Parathyroid adenoma (tissue), 2 donors: ENCODE measurements around the gene SOX5.

Source experiments
- H2AFZ ChIP-seq: fragments of 300-600 bp; sonication (generic); one replicate; pipeline ENCODE4 v1.7.0; 2017; ENCODE audit warnings: antibody characterized with exemption, mild to moderate bottlenecking
- H3K27ac ChIP-seq: fragments of 300-600 bp; sonication (generic); one replicate; pipeline ENCODE4 v1.7.0; 2017
- H3K27me3 ChIP-seq: fragments of 300-600 bp; sonication (generic); one replicate; pipeline ENCODE4 v1.7.0; 2017; ENCODE audit warnings: low read length; ENCODE audit not compliant: control insufficient read depth, insufficient read depth
- H3K36me3 ChIP-seq: fragments of 300-600 bp; sonication (generic); one replicate; pipeline ENCODE4 v1.7.0; 2017; ENCODE audit warnings: low read length; ENCODE audit not compliant: control insufficient read depth, insufficient read depth
- H3K4me1 ChIP-seq: fragments of 300-600 bp; sonication (generic); one replicate; pipeline ENCODE4 v1.7.0; 2017; ENCODE audit warnings: control low read depth
- H3K4me2 ChIP-seq: fragments of 300-600 bp; sonication (generic); one replicate; pipeline ENCODE4 v1.7.0; 2017; ENCODE audit warnings: low read length
- H3K4me3 ChIP-seq: fragments of 300-600 bp; sonication (generic); one replicate; pipeline ENCODE4 v1.7.0; 2017; ENCODE audit warnings: low read depth, low read length
- H3K79me2 ChIP-seq: fragments of 300-600 bp; sonication (generic); one replicate; pipeline ENCODE4 v1.7.0; 2017; ENCODE audit warnings: control low read depth
- H3K9ac ChIP-seq: fragments of 300-600 bp; sonication (generic); one replicate; pipeline ENCODE4 v1.7.0; 2017; ENCODE audit warnings: mild to moderate bottlenecking
- H3K9me3 ChIP-seq: fragments of 300-600 bp; sonication (generic); one replicate; pipeline ENCODE4 v1.7.0; 2017; ENCODE audit warnings: low read length; ENCODE audit not compliant: control insufficient read depth
- CTCF ChIP-seq: fragments of 300-600 bp; sonication (generic); IDR thresholded peaks from one replicate; pipeline ENCODE4 v1.7.0; 2017; ENCODE audit warnings: antibody characterized with exemption, mild to moderate bottlenecking
- donor health status: primary hyperparathyroidism.

Gene SOX5

DNA sequence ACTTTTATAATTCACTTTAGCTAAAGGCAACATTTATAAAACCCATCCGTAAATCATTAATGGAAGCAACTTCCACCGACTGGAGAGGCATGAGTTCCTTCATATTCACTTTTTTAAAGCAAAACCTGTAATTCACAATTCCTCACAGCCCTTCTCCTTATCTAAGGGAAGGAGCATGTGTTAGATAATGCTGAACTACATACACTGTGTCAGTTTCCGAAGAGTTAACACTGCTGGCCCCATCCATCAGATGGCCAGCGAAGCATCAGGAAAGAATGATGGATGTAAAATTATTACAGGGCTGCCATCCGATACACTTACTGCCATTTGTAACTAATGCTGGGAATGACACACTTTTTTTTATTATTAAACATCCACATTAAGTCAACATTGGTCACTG lies 392.8 kb downstream of the SOX5 start:
- no peaks in the 10 kb centered on the region for H3K79me2 ChIP-seq
- no peak overlapping the region for H3K4me3 ChIP-seq
- H3K36me3 ChIP-seq = no peaks in the 10 kb centered on the region
- H3K27me3 ChIP-seq = no peaks in the 10 kb centered on the region
- H3K4me1 ChIP-seq = no peaks in the 10 kb centered on the region
- no peak for TF ChIP-seq CTCF
- no peak overlapping the region for H3K4me2 ChIP-seq
- H3K9ac ChIP-seq = no peak overlapping the region
- no peaks in the 10 kb centered on the region for H3K9me3 ChIP-seq
- H3K27ac ChIP-seq = no peak overlapping the region
- no peak overlapping the region for H2AFZ ChIP-seq

GRCh38 chr12:23555825-23556207 lies 393.7 kb downstream of the SOX5 start:
- no peaks in the 10 kb centered on the region for H3K9me3 ChIP-seq
- H3K27ac ChIP-seq = no peak overlapping the region
- no peaks in the 10 kb centered on the region for H3K27me3 ChIP-seq
- H3K9ac ChIP-seq = no peak overlapping the region
- no peak overlapping the region for H3K4me2 ChIP-seq
- no peaks in the 10 kb centered on the region for H3K36me3 ChIP-seq
- H3K4me3 ChIP-seq = no peak overlapping the region
- H2AFZ ChIP-seq = no peak overlapping the region
- H3K4me1 ChIP-seq = no peaks in the 10 kb centered on the region
- no peak for TF ChIP-seq CTCF
- no peaks in the 10 kb centered on the region for H3K79me2 ChIP-seq

DNA sequence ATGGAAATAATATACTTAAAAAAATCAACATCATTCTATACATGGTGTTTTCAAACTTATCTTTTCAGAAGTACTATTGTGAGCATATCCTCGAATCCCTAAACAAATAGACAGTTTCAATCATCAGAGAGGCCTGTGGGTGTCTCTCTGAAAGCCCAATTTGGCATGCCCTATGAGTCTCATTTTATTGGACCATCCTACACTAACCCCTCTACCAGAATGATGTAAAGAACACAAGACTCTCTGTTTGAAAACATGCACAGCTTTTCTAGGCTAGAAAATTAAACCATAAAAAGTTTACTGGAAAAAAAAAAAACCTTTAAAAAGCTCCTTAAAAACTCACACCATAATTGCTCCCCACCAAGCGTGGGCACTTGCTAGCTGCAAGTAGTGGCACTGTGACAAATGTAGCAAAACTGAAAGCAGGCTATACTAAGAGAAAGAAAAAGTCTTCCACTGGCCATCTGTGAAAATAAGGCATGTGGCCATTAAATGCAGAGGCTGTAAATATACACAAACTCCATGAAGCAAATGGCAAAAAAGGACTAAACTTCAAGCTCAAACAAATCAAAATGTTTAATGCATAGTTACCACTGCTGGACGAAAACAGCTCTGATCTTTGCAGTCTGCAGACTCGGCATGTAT lies 394.2 kb downstream of the SOX5 start:
- TF ChIP-seq CTCF = no peak
- Histone ChIP-seq H3K27me3 (no peaks in the 10 kb centered on the region), H3K36me3 (no peaks in the 10 kb centered on the region), H3K79me2 (no peaks in the 10 kb centered on the region), H3K4me1 (no peaks in the 10 kb centered on the region), H3K4me2 (no peak overlapping the region), H3K4me3 (no peak overlapping the region), H3K27ac (no peak overlapping the region), H2AFZ (no peak overlapping the region), H3K9me3 (no peaks in the 10 kb centered on the region), H3K9ac (no peak overlapping the region)

DNA sequence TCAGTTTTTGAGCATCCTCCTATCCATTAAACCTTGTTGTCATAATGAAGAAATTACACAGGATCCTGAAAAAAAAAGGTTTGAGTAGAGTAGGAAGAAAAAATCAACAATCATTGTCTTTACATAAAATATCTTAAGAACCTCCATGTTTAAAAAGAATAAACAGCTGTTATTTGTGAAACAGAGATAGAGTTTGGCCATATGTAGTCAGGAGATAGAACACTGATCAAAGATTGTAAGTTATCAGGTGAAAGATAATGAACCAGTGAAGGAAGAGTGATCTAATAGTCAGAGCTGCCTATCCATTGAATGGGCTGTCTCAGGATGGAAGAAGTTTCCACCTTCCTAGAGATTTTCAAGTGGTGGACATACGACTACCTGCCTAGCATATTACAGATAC lies 397.1 kb downstream of the SOX5 start:
- Histone ChIP-seq H3K36me3 (no peaks in the 10 kb centered on the region), H3K27ac (no peak overlapping the region), H3K9ac (no peak overlapping the region), H3K4me2 (no peak overlapping the region), H3K27me3 (no peaks in the 10 kb centered on the region), H3K79me2 (no peaks in the 10 kb centered on the region), H3K4me3 (no peak overlapping the region), H2AFZ (no peak overlapping the region), H3K9me3 (no peaks in the 10 kb centered on the region), H3K4me1 (no peaks in the 10 kb centered on the region)
- no peak for TF ChIP-seq CTCF

DNA sequence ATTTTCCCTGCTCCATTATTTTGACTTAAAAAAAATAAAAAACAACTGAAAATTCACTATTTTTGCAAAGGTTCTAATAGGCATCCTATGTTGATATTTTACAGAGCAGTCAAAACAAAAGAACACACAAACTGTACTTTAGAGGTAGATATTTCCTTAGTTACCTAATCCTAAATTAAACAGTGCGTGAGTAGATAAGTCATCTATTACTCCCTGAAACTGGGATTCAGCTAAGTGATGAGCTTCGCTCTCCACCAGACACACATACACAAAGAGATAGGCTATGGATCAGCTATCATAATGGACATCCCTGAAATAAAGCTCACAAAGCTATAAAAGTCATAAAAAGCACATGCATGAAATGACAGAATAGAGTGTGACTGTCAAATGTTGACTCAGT lies 398.7 kb downstream of the SOX5 start:
- H3K4me3 ChIP-seq = no peak overlapping the region
- H2AFZ ChIP-seq = no peak overlapping the region
- no peaks in the 10 kb centered on the region for H3K4me1 ChIP-seq
- no peaks in the 10 kb centered on the region for H3K36me3 ChIP-seq
- H3K9ac ChIP-seq = no peak overlapping the region
- H3K79me2 ChIP-seq = no peaks in the 10 kb centered on the region
- no peaks in the 10 kb centered on the region for H3K27me3 ChIP-seq
- H3K27ac ChIP-seq = no peak overlapping the region
- no peaks in the 10 kb centered on the region for H3K9me3 ChIP-seq
- no peak for TF ChIP-seq CTCF
- H3K4me2 ChIP-seq = no peak overlapping the region
